ENCODE results near the gene SCRT2.
"Not testable (repeated sequence)": the region's sequence is repeated elsewhere in the genome, so short reads cannot be mapped to it uniquely, and the experiment has no call there.

Gene SCRT2

GRCh38 chr20:695165-695866 lies 19.7 kb upstream of the SCRT2 start:
- DNase-seq (ENCODE audit: low spot score) = no peak

GRCh38 chr20:694496-694895 lies 18.9 kb upstream of the SCRT2 start:
- in situ Hi-C loops (cut with MboI; ENCODE audit: low sequenced_read_pairs, unreplicated experiment) = no loop called here
- TF ChIP-seq, protein P1, sequence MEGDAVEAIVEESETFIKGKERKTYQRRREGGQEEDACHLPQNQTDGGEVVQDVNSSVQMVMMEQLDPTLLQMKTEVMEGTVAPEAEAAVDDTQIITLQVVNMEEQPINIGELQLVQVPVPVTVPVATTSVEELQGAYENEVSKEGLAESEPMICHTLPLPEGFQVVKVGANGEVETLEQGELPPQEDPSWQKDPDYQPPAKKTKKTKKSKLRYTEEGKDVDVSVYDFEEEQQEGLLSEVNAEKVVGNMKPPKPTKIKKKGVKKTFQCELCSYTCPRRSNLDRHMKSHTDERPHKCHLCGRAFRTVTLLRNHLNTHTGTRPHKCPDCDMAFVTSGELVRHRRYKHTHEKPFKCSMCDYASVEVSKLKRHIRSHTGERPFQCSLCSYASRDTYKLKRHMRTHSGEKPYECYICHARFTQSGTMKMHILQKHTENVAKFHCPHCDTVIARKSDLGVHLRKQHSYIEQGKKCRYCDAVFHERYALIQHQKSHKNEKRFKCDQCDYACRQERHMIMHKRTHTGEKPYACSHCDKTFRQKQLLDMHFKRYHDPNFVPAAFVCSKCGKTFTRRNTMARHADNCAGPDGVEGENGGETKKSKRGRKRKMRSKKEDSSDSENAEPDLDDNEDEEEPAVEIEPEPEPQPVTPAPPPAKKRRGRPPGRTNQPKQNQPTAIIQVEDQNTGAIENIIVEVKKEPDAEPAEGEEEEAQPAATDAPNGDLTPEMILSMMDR (IDR thresholded peaks at IDR 0.05; ENCODE audit: borderline replicate concordance, control extremely low read depth, extremely low read depth, insufficient read depth, missing control alignments) = no peak
- DNase-seq (ENCODE audit: low spot score) = no peak

More at GRCh38 chr20:695165-695866, 19.7 kb upstream of the SCRT2 start:
- in situ Hi-C loops (cut with MboI; ENCODE audit: low sequenced_read_pairs, unreplicated experiment) = no loop called here
- TF ChIP-seq, protein P1 (IDR thresholded peaks at IDR 0.05; ENCODE audit: borderline replicate concordance, control extremely low read depth, extremely low read depth, insufficient read depth, missing control alignments) = no peak

- in situ Hi-C loops (cut with MboI; ENCODE audit: low sequenced_read_pairs, unreplicated experiment); DNase-seq (ENCODE audit: low spot score): not testable (repeated sequence)
Observed at GRCh38 chr20:693786-694185, 18.2 kb upstream of the SCRT2 start.

- TF ChIP-seq, protein P1 (IDR thresholded peaks at IDR 0.05; ENCODE audit: borderline replicate concordance, control extremely low read depth, extremely low read depth, insufficient read depth, missing control alignments) = no peak
- in situ Hi-C loops (cut with MboI; ENCODE audit: low sequenced_read_pairs, unreplicated experiment) = no loop called here
- no peak for DNase-seq (ENCODE audit: low spot score)
Observed at GRCh38 chr20:692044-692443, 16.4 kb upstream of the SCRT2 start.

GRCh38 chr20:689947-690346 lies 14.3 kb upstream of the SCRT2 start:
- TF ChIP-seq, protein P1 (IDR thresholded peaks at IDR 0.05; ENCODE audit: borderline replicate concordance, control extremely low read depth, extremely low read depth, insufficient read depth, missing control alignments) = no peak
- no peak for DNase-seq (ENCODE audit: low spot score)
- in situ Hi-C loops (cut with MboI; ENCODE audit: low sequenced_read_pairs, unreplicated experiment) = no loop called here

GRCh38 chr20:689348-689747 lies 13.7 kb upstream of the SCRT2 start:
- TF ChIP-seq, protein P1 (IDR thresholded peaks at IDR 0.05; ENCODE audit: borderline replicate concordance, control extremely low read depth, extremely low read depth, insufficient read depth, missing control alignments) = no peak
- no peak for DNase-seq (ENCODE audit: low spot score)
- in situ Hi-C loops (cut with MboI; ENCODE audit: low sequenced_read_pairs, unreplicated experiment) = no loop called here

- in situ Hi-C loops (cut with MboI; ENCODE audit: low sequenced_read_pairs, unreplicated experiment) = no loop called here
- TF ChIP-seq, protein P1 (IDR thresholded peaks at IDR 0.05; ENCODE audit: borderline replicate concordance, control extremely low read depth, extremely low read depth, insufficient read depth, missing control alignments) = no peak
- DNase-seq (ENCODE audit: low spot score) = no peak
Observed at GRCh38 chr20:688809-689212, 13.2 kb upstream of the SCRT2 start.
